GM12873 (cell line): ENCODE results near the gene ARTN.

Source experiments
- TF ChIP-seq, protein P1 (sequence below): IDR thresholded peaks from 2 replicates; pipeline ENCODE4 v1.5.1; 2012; ENCODE audit warnings: low read depth, mild to moderate bottlenecking, moderate library complexity, low read length, control low read depth; ENCODE audit not compliant: insufficient read depth; ENCODE audit errors: missing control alignments

The ARTN gene

DNA sequence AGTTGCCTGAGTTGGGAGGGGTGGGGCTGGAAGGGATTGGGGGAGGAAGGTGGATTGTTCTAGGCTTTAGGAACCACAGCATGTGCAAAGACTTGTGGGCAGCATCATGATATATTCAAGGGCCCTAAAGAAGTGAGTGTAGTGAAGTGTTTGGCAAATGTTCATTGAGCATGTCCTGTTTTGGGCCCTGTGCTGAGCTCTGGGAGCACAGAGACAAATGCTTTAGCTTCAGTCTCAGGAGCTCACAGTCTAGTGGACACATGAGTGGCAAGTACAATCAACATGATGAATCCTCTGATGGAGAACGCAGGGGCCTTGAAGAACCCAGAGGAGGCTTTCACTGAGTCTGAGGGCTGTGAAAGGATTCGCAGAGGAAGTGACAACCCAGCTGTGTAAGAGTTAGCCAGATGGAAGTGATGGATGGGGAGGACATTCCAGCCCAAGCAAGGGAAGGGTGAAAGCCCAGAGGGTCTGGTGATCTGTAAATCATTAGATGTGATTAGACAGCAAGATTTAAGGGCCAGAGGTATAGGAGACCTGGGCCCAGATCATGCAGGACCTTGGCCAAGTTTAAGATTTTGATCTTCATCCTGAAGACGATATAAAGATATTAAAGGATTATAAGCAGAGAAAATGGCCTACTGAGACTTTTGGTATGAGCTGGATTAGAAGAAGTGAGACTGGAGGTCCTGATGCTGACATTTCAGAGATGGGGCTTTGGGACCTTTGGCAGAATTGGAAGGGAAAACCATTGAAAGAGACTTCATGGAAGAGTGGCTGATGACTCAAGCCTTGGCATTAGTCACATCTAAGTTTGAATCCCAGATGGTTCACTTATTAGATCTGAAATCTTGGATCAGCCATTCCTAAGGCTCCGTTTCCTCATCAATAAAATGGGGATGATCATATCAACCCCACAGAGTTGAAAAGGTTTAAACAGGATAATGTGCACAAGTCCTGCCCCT lies 17.7 kb downstream of the ARTN start:
- TF ChIP-seq, protein P1, sequence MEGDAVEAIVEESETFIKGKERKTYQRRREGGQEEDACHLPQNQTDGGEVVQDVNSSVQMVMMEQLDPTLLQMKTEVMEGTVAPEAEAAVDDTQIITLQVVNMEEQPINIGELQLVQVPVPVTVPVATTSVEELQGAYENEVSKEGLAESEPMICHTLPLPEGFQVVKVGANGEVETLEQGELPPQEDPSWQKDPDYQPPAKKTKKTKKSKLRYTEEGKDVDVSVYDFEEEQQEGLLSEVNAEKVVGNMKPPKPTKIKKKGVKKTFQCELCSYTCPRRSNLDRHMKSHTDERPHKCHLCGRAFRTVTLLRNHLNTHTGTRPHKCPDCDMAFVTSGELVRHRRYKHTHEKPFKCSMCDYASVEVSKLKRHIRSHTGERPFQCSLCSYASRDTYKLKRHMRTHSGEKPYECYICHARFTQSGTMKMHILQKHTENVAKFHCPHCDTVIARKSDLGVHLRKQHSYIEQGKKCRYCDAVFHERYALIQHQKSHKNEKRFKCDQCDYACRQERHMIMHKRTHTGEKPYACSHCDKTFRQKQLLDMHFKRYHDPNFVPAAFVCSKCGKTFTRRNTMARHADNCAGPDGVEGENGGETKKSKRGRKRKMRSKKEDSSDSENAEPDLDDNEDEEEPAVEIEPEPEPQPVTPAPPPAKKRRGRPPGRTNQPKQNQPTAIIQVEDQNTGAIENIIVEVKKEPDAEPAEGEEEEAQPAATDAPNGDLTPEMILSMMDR, result no peak

DNA sequence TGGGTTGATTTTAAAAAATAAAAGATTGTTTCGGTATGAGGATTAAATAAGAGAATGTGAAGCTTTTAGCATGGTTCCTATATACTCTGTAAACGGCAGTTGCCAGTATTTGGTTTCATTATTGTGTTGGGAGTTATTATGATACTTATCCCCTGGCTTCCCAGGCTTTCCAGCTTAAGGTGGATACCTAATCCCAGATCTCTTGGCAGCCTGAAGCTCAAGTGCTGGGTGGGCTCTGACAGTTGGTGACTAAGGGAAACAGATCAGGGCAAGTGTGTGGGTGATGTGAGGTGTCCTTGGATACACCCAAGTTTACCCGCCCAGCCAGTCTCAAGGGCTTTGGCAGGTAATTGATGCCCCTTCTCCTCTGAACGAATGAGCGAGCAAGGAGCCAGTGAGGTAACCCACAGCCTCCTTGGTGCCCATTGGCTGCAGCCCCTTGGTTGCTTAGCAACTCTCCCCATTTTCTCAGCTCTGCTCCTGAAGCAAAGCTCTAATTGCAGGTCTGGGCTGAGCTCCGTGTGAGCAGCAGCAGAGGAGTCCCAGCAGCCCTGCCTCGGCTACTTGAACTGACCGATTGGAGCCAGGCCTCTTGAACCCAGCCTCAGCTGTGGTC lies 19.2 kb downstream of the ARTN start:
- TF ChIP-seq, protein P1, result no peak

DNA sequence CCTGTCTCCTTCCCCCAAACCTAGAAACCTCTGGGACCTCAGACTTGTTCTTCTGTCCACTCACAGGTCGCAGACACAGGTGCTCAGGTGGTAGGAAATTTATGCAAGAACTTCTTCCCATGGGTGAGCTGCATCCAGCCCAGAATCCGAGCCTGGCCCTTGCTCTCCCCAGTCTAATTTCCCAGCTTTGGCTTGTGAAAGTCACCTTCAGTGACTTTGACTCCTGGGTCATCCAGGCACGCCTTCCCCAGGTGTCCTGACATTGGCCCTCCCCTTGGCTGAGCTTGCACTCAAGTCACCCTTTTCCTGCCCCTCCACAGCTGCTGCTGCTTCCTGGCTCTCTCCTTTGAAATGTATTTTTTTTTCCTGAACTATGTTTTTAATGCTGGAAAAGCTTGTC lies 19.8 kb downstream of the ARTN start:
- TF ChIP-seq, protein P1, result no peak

DNA sequence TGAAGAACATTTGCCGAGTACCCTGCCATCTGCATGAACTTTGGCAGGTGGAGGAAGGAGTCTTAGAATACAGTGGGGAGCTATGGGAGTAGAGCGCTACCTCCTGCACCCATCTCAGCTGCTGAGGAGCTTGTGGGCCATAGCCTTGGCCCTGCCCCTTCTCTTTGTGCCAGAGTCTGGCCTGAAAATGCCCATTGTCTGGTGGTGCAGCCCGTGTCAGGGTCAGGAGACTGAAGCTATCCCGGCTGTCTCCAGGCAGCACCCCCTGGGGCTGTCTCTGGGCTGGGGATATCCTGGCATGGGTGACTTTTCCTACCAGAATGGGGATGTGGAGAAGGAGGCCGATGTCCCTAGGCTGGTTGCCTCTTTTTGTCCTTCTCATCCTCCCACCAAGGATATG lies 20.4 kb downstream of the ARTN start:
- TF ChIP-seq, protein P1, result no peak

DNA sequence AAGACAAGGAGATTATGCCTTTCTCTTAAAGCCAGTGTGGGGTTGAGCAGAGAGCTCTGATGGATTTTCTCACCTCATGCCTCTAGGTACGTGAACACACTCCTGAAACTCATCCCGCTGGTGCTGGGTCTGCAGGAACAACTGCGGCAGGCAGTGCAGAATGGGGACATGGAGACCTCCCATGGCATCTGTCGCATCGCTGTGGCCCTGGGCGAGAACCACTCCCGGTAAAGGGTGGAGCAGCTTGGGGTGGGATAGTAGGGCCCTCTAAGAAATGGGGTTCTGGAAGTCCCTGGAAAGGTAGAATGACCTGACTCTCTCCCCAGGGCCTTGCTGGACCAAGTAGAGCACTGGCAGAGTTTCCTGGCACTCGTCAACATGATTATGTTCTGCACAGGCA lies 22.6 kb downstream of the ARTN start:
- TF ChIP-seq, protein P1, result no peak

DNA sequence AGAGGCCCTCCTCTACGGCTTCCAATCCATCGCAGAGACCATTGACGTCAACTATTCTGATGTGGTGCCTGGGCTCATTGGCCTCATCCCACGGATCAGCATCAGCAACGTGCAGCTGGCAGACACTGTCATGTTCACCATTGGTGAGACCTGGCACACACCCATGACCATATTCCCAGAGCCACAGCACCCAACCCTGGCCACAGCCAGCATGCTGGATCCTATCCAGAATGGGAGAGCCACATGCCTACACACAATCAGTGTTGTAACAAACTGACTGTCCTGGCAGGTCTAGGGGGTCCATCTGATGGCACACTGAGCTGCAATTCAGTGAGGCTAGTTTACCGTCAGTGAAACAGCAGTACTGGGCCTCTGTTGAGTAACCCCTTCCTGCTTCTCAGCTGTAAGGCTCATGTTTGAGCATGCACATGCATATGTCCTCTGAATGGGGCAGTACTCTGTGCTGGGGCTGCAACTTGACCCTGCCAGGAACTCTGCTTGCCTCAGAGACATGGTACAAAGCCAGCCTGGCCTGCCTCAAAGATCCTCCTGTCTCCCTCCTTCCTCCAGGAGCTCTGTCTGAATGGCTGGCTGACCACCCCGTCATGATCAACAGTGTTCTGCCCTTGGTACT lies 23.9 kb downstream of the ARTN start:
- TF ChIP-seq, protein P1, result no peak

DNA sequence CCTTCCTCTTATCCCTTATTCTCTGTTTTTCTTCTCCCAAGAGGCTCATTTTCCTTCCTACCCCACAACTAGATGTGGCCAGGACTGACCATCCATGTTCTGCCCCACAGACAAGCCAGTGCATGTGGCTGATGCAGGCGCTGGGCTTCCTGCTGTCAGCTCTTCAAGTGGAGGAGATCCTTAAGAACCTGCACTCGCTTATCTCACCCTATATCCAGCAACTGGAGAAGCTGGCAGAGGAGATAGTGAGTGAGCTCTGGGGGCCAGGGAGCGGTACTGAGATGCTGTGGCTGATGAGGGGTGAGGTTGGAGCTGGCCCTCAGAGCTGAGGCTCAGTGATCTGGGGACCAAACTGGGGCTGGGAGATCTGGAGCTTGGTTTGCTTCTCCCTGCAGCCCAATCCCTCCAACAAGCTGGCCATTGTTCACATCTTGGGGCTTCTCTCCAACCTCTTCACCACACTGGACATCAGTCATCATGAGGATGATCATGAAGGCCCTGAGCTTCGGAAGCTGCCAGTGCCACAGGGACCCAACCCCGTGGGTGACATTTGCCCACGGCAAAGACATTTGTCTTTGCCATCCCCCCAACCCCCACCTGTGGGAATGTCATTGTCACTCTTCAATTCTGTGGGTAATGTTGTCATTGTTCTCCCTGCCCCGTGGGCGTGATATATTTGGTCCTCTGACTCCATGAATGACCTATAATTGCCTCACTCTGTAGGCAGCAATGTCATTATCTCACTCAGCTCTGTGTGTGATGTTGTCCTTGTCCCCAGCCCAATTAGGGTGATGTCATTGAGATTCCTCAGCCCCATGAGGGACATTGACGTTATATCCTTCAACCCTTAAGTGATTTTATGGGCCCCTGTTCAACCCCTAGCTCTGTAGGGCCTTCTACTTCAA lies 25.0 kb downstream of the ARTN start:
- TF ChIP-seq, protein P1, result no peak
